Vagina (tissue), 2 donors: ENCODE measurements around the gene SCN11A.

Experiments
- POLR2A ChIP-seq, 2 donors: fragments of 450-650 bp; IDR thresholded peaks; one replicate each; pipeline ENCODE4 v1.6.1; 2017; ENCODE audit warnings: antibody characterized with exemption in 2 of 2, mild to moderate bottlenecking in 2 of 2, moderate library complexity in 2 of 2
- POLR2AphosphoS5 ChIP-seq, 2 donors: sonication (generic); formaldehyde crosslinking; IDR thresholded peaks; one replicate each; pipeline ENCODE4 v1.9.0; 2017; ENCODE audit warnings: antibody characterized with exemption in 2 of 2, mild to moderate bottlenecking in 2 of 2, low read depth in 1 of 2; ENCODE audit not compliant: insufficient read depth in 1 of 2
- TF ChIP-seq, protein P1 (sequence below), 3 experiments: fragments of 450-650 bp in 2 of 3; fragments of 200-600 bp in 1 of 3; sonication (generic) in 1 of 3; IDR thresholded peaks; one replicate each; pipeline ENCODE4 v1.5.1; 2017 to 2019; ENCODE audit warnings: antibody characterized with exemption in 3 of 3, mild to moderate bottlenecking in 2 of 3, moderate library complexity in 2 of 3

GRCh38 chr3:39021465-39022285, 30.1 kb downstream of the SCN11A start:
- TF ChIP-seq POLR2A (IDR thresholded peaks at IDR 0.05) (no peak), POLR2AphosphoS5 (IDR thresholded peaks at IDR 0.05; ENCODE audit: insufficient read depth in 1 of 2, low read depth in 1 of 2) (no peak)
- TF ChIP-seq, protein P1, sequence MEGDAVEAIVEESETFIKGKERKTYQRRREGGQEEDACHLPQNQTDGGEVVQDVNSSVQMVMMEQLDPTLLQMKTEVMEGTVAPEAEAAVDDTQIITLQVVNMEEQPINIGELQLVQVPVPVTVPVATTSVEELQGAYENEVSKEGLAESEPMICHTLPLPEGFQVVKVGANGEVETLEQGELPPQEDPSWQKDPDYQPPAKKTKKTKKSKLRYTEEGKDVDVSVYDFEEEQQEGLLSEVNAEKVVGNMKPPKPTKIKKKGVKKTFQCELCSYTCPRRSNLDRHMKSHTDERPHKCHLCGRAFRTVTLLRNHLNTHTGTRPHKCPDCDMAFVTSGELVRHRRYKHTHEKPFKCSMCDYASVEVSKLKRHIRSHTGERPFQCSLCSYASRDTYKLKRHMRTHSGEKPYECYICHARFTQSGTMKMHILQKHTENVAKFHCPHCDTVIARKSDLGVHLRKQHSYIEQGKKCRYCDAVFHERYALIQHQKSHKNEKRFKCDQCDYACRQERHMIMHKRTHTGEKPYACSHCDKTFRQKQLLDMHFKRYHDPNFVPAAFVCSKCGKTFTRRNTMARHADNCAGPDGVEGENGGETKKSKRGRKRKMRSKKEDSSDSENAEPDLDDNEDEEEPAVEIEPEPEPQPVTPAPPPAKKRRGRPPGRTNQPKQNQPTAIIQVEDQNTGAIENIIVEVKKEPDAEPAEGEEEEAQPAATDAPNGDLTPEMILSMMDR (IDR thresholded peaks at IDR 0.05): no peak
